B cell (primary cell): ENCODE data around the gene WTAP. TPM values are rescaled to one million over a fixed set of nuclear protein-coding genes. Genes with fewer than 3 reads are reported as not detected.
A peak's percentile ranks its signal among the peaks of the same experiment; 100 is the strongest.

Experiments used
- ATAC-seq: fragments of 200-7000 bp; cut with Tn5 transposase; one replicate; pipeline ENCODE4 v1.10.0; 2021; ENCODE audit warnings: low read depth, mild to moderate bottlenecking, moderate number of reproducible peaks, moderate library complexity
- CTCF ChIA-PET: fragments of 350-600 bp; sonication (Branson Sonifier 250); formaldehyde crosslinking; loops from one replicate; lab custom pipeline; 2021; ENCODE audit warnings: antibody characterized with exemption, inconsistent platforms; lab: Charles Lee
- POLR2A ChIA-PET: fragments of 350-600 bp; sonication (Branson Sonifier 250); formaldehyde crosslinking; loops from one replicate; lab custom pipeline; 2021; ENCODE audit warnings: antibody characterized with exemption; lab: Charles Lee
- DNase-seq: peaks from one replicate; pipeline ENCODE4 v3.0.0; 2013
- H2AFZ ChIP-seq: 2 replicates; pipeline ENCODE4 v1.6.1; 2012; ENCODE audit warnings: mild to moderate bottlenecking, low read depth, low read length; ENCODE audit not compliant: insufficient read depth, poor library complexity, severe bottlenecking
- H3K27ac ChIP-seq, 2 donors: 1 replicate in 1 of 2; 2 replicates in 1 of 2; pipeline ENCODE4 v1.5.1; 2012 to 2013; ENCODE audit warnings: low read length in 2 of 2, mild to moderate bottlenecking in 2 of 2, moderate library complexity in 1 of 2
- H3K27me3 ChIP-seq, 4 experiments: fragments of 200-600 bp in 1 of 4; sonication (generic) in 1 of 4; replicated peaks in 1 of 4; 1 replicate in 2 of 4; 2 replicates in 2 of 4; pipeline versions ENCODE4 v1.6.1 to v1.7.0; 2013 to 2016; ENCODE audit warnings: low read length in 3 of 4, mild to moderate bottlenecking in 2 of 4, mixed read lengths in 1 of 4, moderate library complexity in 1 of 4; ENCODE audit not compliant: insufficient read depth in 4 of 4, control insufficient read depth in 3 of 4; ENCODE audit errors: control extremely low read depth in 1 of 4
- H3K36me3 ChIP-seq, 2 experiments: replicated peaks in 1 of 2; 1 replicate in 1 of 2; 2 replicates in 1 of 2; pipeline versions ENCODE4 v1.6.1 to v1.7.1; 2013; ENCODE audit warnings: low read length in 1 of 2; ENCODE audit not compliant: insufficient read depth in 2 of 2, control insufficient read depth in 1 of 2; ENCODE audit errors: control extremely low read depth in 1 of 2, extremely low read depth in 1 of 2
- H3K4me1 ChIP-seq, 2 donors: fragments of 200-600 bp in 1 of 2; sonication (generic) in 1 of 2; 1 replicate in 1 of 2; 2 replicates in 1 of 2; pipeline versions ENCODE4 v1.5.1 to v1.6.1; 2013 to 2017; ENCODE audit warnings: low read length in 2 of 2; ENCODE audit not compliant: control insufficient read depth in 2 of 2, insufficient read depth in 2 of 2
- H3K4me2 ChIP-seq: replicated peaks from 2 replicates; pipeline ENCODE3; 2012; ENCODE audit warnings: mild to moderate bottlenecking, low read depth, low read length; ENCODE audit not compliant: poor library complexity, severe bottlenecking
- H3K4me3 ChIP-seq, 5 experiments: fragments of 200-600 bp in 1 of 5; sonication (generic) in 1 of 5; 1 replicate in 3 of 5; 2 replicates in 2 of 5; pipeline versions ENCODE4 v1.5.1 to v1.7.0; 2011 to 2016; ENCODE audit warnings: low read length in 4 of 5, mild to moderate bottlenecking in 4 of 5, low read depth in 2 of 5, control low read depth in 1 of 5, moderate library complexity in 1 of 5; ENCODE audit not compliant: insufficient read depth in 1 of 5; ENCODE audit errors: control extremely low read depth in 1 of 5, extremely low read depth in 1 of 5
- H3K79me2 ChIP-seq: fragments of 200-600 bp; sonication (generic); one replicate; pipeline ENCODE4 v1.6.0; 2016; ENCODE audit warnings: low read length; ENCODE audit not compliant: control insufficient read depth, insufficient read depth
- H3K9ac ChIP-seq: fragments of 200-600 bp; sonication (generic); 2 replicates; pipeline ENCODE4 v1.6.1; 2017; ENCODE audit warnings: mild to moderate bottlenecking, low read length, moderate library complexity
- H3K9me3 ChIP-seq, 3 donors: one replicate each; pipeline versions ENCODE4 v1.6.1 to v1.7.1; 2013; ENCODE audit warnings: low read length in 2 of 3; ENCODE audit not compliant: control insufficient read depth in 2 of 3, insufficient read depth in 1 of 3; ENCODE audit errors: control extremely low read depth in 1 of 3
- H4K20me1 ChIP-seq: 2 replicates; pipeline ENCODE4 v1.6.0; 2012; ENCODE audit warnings: mild to moderate bottlenecking, low read length; ENCODE audit not compliant: insufficient read depth, control insufficient read depth, poor library complexity, severe bottlenecking
- H3K27ac Mint-ChIP-seq: one replicate; pipeline ENCODE4 v1.8.0; 2021; ENCODE audit warnings: mixed read lengths
- H3K27me3 Mint-ChIP-seq: one replicate; pipeline ENCODE4 v1.8.0; 2021; ENCODE audit warnings: mixed read lengths
- H3K4me1 Mint-ChIP-seq: one replicate; pipeline ENCODE4 v1.8.0; 2021; ENCODE audit warnings: mixed read lengths
- H3K4me3 Mint-ChIP-seq: one replicate; pipeline ENCODE4 v1.8.0; 2021; ENCODE audit warnings: mixed read lengths
- H3K9me3 Mint-ChIP-seq: one replicate; pipeline ENCODE4 v1.8.0; 2022; ENCODE audit warnings: mixed read lengths; ENCODE audit not compliant: insufficient read depth
- EZH2 ChIP-seq: IDR thresholded peaks from 2 replicates; pipeline ENCODE4 v1.6.1; 2012; ENCODE audit warnings: borderline replicate concordance, low read depth, mild to moderate bottlenecking, moderate library complexity, low read length; ENCODE audit not compliant: insufficient read depth, poor library complexity, severe bottlenecking
- WGBS: methylation state at CpG from one replicate; pipeline ENCODE4 v1.1.5; 2013; ENCODE audit warnings: missing lambda C conversion rate; ENCODE audit not compliant: insufficient coverage; 5-methylcytosine and 5-hydroxymethylcytosine counted together
- intact Hi-C: fragments of 100-400 bp; cut with micrococcal nuclease; formaldehyde crosslinking; loops from one replicate; pipeline ENCODE4 v1.10.0; 2022
- polyA plus RNA-seq: library from polyadenylated mRNA; depleted of rRNA; stranded (reverse); fragments of >200 nt; gene quantifications from 2 replicates; pipeline ENCODE4 v1.2.3, GENCODE V29; 2012
- total RNA-seq, 2 donors: library from RNA; stranded (reverse); fragments of 120-200 nt in 1 of 2; gene quantifications; 1 replicate in 1 of 2; 2 replicates in 1 of 2; pipeline versions ENCODE4 v1.2.3 to v1.2.4, GENCODE V29; 2013 to 2022
- TF ChIP-seq, protein P1 (sequence below): fragments of 200-600 bp; IDR thresholded peaks from one replicate; pipeline ENCODE4 v1.8.0; 2022; ENCODE audit warnings: antibody characterized with exemption, mild to moderate bottlenecking

WTAP gene
- total and polyA plus RNA-seq, 2 donors (not counting 1 experiment from before 2014, with no cell fraction given) = 34.2 to 165 TPM

- POLR2A ChIA-PET = interaction anchor here (0.5 to 5.4 kb wide), 6 partner anchors 24 to 99 kb away, joined by 3 to 58 read pairs (median 7); partner anchors contain the start of genes MRPL18, TCP1 and WTAP
- TF ChIP-seq, protein P1, sequence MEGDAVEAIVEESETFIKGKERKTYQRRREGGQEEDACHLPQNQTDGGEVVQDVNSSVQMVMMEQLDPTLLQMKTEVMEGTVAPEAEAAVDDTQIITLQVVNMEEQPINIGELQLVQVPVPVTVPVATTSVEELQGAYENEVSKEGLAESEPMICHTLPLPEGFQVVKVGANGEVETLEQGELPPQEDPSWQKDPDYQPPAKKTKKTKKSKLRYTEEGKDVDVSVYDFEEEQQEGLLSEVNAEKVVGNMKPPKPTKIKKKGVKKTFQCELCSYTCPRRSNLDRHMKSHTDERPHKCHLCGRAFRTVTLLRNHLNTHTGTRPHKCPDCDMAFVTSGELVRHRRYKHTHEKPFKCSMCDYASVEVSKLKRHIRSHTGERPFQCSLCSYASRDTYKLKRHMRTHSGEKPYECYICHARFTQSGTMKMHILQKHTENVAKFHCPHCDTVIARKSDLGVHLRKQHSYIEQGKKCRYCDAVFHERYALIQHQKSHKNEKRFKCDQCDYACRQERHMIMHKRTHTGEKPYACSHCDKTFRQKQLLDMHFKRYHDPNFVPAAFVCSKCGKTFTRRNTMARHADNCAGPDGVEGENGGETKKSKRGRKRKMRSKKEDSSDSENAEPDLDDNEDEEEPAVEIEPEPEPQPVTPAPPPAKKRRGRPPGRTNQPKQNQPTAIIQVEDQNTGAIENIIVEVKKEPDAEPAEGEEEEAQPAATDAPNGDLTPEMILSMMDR = no peak
- no peak for TF ChIP-seq EZH2
- Histone ChIP-seq H3K27me3 (no peaks in the 10 kb centered on the region), H4K20me1 (peaks cover 11% of the 10 kb centered on the region), H3K9ac (peak overlapping the region; percentile 75), H3K27ac (peak overlapping the region; percentile 71 to 89), H3K79me2 (peaks cover 23% of the 10 kb centered on the region), H3K36me3 (peaks cover 0 to 5% of the 10 kb centered on the region in 2 experiments), H2AFZ (peak overlapping the region; percentile 86), H3K4me3 (peak overlapping the region; percentile 62 to 89 (median 79)), H3K4me1 (peaks cover 28 to 34% of the 10 kb centered on the region in 2 donors), H3K4me2 (peak overlapping the region; percentile 79), H3K9me3 (no peaks in the 10 kb centered on the region)
- Mint-ChIP-seq H3K4me1 (peaks cover 28% of the 10 kb centered on the region), H3K27me3 (no peaks in the 10 kb centered on the region), H3K4me3 (peak overlapping the region; percentile 93), H3K27ac (peak overlapping the region; percentile 96), H3K9me3 (no peaks in the 10 kb centered on the region)
- intact Hi-C loops = loop anchor here (1.0 to 10.0 kb wide), 5 partner anchors 33 to 1301 kb away; partner anchors contain the start of genes ACAT2, IGF2R, MAP3K4 and TCP1
- DNase-seq (peak; percentile 81), ATAC-seq (peak; percentile 7)
- CTCF ChIA-PET = interaction anchor here (1.2 to 4.1 kb wide), 4 partner anchors 9 to 34 kb away, joined by 3 to 32 read pairs (median 5); partner anchors contain the start of gene WTAP
- 0% methylated on average over 6 of the region's 14 CpGs for WGBS
Observed at GRCh38 chr6:159693894-159694545, 33.3 kb upstream of the WTAP start.

DNA sequence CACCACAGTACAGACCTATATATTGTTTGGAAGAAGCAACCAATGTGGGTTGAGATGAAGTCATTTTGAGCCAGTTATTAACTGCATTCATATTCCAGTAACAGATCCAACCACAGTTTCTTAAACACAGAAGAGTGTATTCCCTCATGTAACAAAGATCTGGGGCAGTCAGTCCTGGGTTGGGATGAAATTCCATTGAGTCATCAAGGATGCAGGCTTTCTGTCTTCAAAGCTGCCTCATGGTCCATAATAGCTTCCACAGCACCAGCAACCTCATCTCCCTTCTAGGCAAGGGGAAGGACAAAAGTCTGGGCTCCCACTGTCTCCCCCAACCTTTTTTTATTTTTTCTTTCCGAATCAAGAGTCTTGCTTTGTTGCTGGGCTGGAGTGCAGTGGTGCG lies 31.3 kb upstream of the WTAP start:
- DNase-seq (no peak), ATAC-seq (no peak)
- Histone ChIP-seq H3K9me3 (no peaks in the 10 kb centered on the region), H4K20me1 (peaks cover 11% of the 10 kb centered on the region), H3K9ac (no peak overlapping the region), H3K79me2 (peaks cover 10% of the 10 kb centered on the region), H3K27me3 (no peaks in the 10 kb centered on the region), H2AFZ (no peak overlapping the region), H3K36me3 (no peaks in the 10 kb centered on the region), H3K4me3 (no peak overlapping the region), H3K27ac (no peak overlapping the region), H3K4me2 (no peak overlapping the region), H3K4me1 (peaks cover 29 to 36% of the 10 kb centered on the region in 2 donors)
- no peak for TF ChIP-seq EZH2
- TF ChIP-seq, protein P1 = no peak
- WGBS = 100% methylated on average over 1 of the region's 2 CpGs
- ChIA-PET CTCF (interaction anchor here (1.1 to 1.2 kb wide), 2 partner anchors 30 to 63 kb away, joined by 3 to 4 read pairs; no protein-coding TSS in a partner anchor), POLR2A (interaction anchor here (0.5 to 5.4 kb wide), 3 partner anchors 23 to 66 kb away, joined by 3 to 58 read pairs (median 4); partner anchors contain the start of genes ACAT2 and WTAP)
- peak overlapping the region; percentile 59 for H3K27ac Mint-ChIP-seq
- H3K4me1 Mint-ChIP-seq = peaks cover 32% of the 10 kb centered on the region
- no peaks in the 10 kb centered on the region for H3K9me3 Mint-ChIP-seq
- no peak overlapping the region for H3K4me3 Mint-ChIP-seq
- intact Hi-C loops = loop anchor here (10.0 kb wide), 1 partner anchor 1299 kb away; the partner anchor contains the start of gene MAP3K4
- H3K27me3 Mint-ChIP-seq = no peaks in the 10 kb centered on the region
